HUES64 (cell line): Measurements from ENCODE around the gene SLC35G2.

Experiments
- H3K27ac ChIP-seq: 2 replicates; pipeline ENCODE4 v1.7.0; 2013; ENCODE audit warnings: low read depth, low read length, inconsistent platforms
- H3K27me3 ChIP-seq: 2 replicates; pipeline ENCODE4 v1.6.1; 2013; ENCODE audit warnings: mild to moderate bottlenecking, low read length; ENCODE audit not compliant: insufficient read depth
- H3K36me3 ChIP-seq: 2 replicates; pipeline ENCODE4 v1.6.1; 2013; ENCODE audit warnings: mild to moderate bottlenecking, low read length; ENCODE audit not compliant: insufficient read depth
- H3K4me1 ChIP-seq: 2 replicates; pipeline ENCODE4 v1.6.1; 2013; ENCODE audit warnings: mild to moderate bottlenecking, low read length, moderate library complexity; ENCODE audit not compliant: insufficient read depth
- H3K4me3 ChIP-seq: 2 replicates; pipeline ENCODE4 v1.5.1; 2013; ENCODE audit warnings: mild to moderate bottlenecking, low read length, moderate library complexity
- H3K9ac ChIP-seq: 2 replicates; pipeline ENCODE4 v1.6.1; 2013; ENCODE audit warnings: mild to moderate bottlenecking, low read depth, low read length
- H3K9me3 ChIP-seq: 2 replicates; pipeline ENCODE4 v1.6.1; 2013; ENCODE audit warnings: low read depth, low read length; ENCODE audit not compliant: insufficient read depth
- WGBS: fragments of 150-250, 120-280 bp; methylation state at CpG from one replicate; pipeline ENCODE4 v1.1.7; 2013; ENCODE audit warnings: missing lambda C conversion rate; 5-methylcytosine and 5-hydroxymethylcytosine counted together

Gene SLC35G2

GRCh38 chr3:136904746-136905145, 85.8 kb downstream of the SLC35G2 start:
- Histone ChIP-seq H3K4me3 (no peak overlapping the region), H3K27ac (no peak overlapping the region), H3K4me1 (peaks cover 43% of the 10 kb centered on the region), H3K36me3 (no peaks in the 10 kb centered on the region), H3K9me3 (no peaks in the 10 kb centered on the region), H3K27me3 (no peaks in the 10 kb centered on the region), H3K9ac (no peak overlapping the region)
- WGBS = 94% methylated on average over 3 of the region's 4 CpGs
